ENCODE results near the gene C10orf120.

Gene C10orf120

DNA sequence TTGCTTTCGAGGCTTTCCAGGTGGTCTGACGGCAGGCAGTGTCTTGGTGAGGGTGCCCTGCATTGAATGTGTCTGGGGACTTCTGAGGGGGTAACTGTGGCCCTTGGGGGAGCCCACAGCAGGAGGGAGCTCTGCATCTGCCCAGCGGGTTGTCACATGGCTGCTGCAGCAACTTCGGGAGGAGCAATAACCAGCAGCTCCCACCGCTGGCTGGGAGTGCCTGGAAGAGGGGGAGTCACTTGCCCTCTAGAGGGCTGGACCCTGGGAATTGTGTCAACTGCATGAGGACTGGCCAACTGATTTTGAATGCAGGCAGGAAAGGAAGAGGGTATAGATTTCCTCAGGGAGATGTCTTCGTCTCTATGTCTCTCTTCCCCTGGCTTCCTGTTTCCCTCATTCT, 26.4 kb downstream of the C10orf120 start:
- DNase-seq (ENCODE audit: low read depth in 1 of 2, low spot score in 1 of 2) = no peak
- Histone ChIP-seq H3K4me3 (replicated peaks; ENCODE audit: insufficient read depth, low read length) (no peak overlapping the region), H3K27me3 (ENCODE audit: insufficient read depth, poor library complexity, severe bottlenecking) (peaks cover 2% of the 10 kb centered on the region), H3K27ac (replicated peaks) (no peak overlapping the region)
- TF ChIP-seq, protein P1, sequence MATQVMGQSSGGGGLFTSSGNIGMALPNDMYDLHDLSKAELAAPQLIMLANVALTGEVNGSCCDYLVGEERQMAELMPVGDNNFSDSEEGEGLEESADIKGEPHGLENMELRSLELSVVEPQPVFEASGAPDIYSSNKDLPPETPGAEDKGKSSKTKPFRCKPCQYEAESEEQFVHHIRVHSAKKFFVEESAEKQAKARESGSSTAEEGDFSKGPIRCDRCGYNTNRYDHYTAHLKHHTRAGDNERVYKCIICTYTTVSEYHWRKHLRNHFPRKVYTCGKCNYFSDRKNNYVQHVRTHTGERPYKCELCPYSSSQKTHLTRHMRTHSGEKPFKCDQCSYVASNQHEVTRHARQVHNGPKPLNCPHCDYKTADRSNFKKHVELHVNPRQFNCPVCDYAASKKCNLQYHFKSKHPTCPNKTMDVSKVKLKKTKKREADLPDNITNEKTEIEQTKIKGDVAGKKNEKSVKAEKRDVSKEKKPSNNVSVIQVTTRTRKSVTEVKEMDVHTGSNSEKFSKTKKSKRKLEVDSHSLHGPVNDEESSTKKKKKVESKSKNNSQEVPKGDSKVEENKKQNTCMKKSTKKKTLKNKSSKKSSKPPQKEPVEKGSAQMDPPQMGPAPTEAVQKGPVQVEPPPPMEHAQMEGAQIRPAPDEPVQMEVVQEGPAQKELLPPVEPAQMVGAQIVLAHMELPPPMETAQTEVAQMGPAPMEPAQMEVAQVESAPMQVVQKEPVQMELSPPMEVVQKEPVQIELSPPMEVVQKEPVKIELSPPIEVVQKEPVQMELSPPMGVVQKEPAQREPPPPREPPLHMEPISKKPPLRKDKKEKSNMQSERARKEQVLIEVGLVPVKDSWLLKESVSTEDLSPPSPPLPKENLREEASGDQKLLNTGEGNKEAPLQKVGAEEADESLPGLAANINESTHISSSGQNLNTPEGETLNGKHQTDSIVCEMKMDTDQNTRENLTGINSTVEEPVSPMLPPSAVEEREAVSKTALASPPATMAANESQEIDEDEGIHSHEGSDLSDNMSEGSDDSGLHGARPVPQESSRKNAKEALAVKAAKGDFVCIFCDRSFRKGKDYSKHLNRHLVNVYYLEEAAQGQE (IDR thresholded peaks at IDR 0.05; ENCODE audit: insufficient replicate concordance, low read depth) = no peak

DNA sequence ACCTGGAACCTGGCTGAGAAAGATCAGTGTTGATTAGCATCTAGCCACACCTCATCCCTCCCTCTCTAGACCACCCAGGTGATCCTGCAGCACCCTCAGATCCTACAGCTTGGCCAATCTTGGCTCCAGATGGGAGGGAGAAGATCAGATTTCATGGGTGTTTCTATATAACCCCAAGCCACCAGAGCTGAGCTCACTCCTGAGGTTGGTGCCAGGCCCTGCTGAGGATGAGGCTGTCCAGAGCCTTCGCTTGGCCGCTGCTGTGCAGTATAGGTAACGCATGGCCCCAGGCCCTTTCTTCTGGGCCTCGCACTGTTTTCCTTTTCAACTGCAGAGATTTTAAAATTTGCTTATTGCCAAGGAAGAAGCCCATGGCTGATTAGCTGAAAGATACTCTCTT, 27.0 kb downstream of the C10orf120 start:
- H3K27ac ChIP-seq (replicated peaks) = no peak overlapping the region
- no peak overlapping the region for H3K4me3 ChIP-seq (replicated peaks; ENCODE audit: insufficient read depth, low read length)
- DNase-seq (ENCODE audit: low read depth in 1 of 2, low spot score in 1 of 2) = no peak
- TF ChIP-seq, protein P1 (IDR thresholded peaks at IDR 0.05; ENCODE audit: insufficient replicate concordance, low read depth) = no peak
- TF ChIP-seq SPI1 (IDR thresholded peaks at IDR 0.05; ENCODE audit: borderline replicate concordance, low read depth) = no peak
- TF ChIP-seq GABPA (IDR thresholded peaks at IDR 0.05; ENCODE audit: low read depth) = no peak
- TF ChIP-seq, protein P2, sequence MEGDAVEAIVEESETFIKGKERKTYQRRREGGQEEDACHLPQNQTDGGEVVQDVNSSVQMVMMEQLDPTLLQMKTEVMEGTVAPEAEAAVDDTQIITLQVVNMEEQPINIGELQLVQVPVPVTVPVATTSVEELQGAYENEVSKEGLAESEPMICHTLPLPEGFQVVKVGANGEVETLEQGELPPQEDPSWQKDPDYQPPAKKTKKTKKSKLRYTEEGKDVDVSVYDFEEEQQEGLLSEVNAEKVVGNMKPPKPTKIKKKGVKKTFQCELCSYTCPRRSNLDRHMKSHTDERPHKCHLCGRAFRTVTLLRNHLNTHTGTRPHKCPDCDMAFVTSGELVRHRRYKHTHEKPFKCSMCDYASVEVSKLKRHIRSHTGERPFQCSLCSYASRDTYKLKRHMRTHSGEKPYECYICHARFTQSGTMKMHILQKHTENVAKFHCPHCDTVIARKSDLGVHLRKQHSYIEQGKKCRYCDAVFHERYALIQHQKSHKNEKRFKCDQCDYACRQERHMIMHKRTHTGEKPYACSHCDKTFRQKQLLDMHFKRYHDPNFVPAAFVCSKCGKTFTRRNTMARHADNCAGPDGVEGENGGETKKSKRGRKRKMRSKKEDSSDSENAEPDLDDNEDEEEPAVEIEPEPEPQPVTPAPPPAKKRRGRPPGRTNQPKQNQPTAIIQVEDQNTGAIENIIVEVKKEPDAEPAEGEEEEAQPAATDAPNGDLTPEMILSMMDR (IDR thresholded peaks at IDR 0.05; ENCODE audit: insufficient read depth, low read length) = no peak
- no peak for TF ChIP-seq POLR2AphosphoS5 (IDR thresholded peaks at IDR 0.05; ENCODE audit: low read depth)
- peaks cover 2% of the 10 kb centered on the region for H3K27me3 ChIP-seq (ENCODE audit: insufficient read depth, poor library complexity, severe bottlenecking)

DNA sequence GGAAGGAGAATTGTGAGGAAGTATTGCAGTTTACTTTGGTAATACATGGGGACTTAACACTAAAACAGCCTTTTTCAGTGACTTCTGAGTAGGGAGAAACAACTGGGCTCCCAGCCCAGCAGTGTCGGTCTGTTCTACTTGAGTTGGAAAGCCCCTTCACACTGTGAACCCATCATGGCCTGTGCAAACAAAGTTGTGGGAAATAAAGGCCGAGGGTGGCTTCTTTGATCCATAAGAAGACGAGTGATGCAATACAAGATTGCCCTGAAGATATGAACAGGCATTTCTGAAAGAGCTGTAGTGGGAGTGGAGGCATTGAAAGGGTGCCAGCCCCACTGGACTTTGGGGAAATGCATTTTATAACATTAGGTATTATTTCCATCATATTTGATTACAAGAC, 28.3 kb downstream of the C10orf120 start:
- TF ChIP-seq POLR2AphosphoS5 (IDR thresholded peaks at IDR 0.05; ENCODE audit: low read depth) (no peak), GABPA (IDR thresholded peaks at IDR 0.05; ENCODE audit: low read depth) (no peak), SPI1 (IDR thresholded peaks at IDR 0.05; ENCODE audit: borderline replicate concordance, low read depth) (no peak)
- TF ChIP-seq, protein P1 (IDR thresholded peaks at IDR 0.05; ENCODE audit: insufficient replicate concordance, low read depth) = no peak
- TF ChIP-seq, protein P2 (IDR thresholded peaks at IDR 0.05; ENCODE audit: insufficient read depth, low read length) = no peak

DNA sequence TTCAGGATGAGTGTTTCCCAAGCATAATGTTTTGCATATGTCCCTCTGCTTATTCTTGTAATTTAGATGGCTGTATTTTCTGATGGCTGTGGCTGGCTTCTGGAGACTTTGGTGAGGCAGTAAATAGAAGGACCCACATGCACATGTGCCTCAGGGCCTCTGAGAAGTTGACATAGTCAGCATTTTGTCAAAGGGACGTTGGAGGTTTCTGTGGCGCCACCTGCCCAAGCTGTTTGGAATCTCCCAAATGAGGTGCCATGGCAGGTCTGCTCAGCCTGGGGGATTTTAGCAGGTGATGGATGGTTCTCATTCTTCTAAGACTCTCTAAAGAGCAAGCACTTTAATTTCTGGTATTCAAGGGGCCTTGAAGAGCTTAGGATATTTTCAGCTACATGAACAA, 29.8 kb downstream of the C10orf120 start:
- TF ChIP-seq, protein P2 (IDR thresholded peaks at IDR 0.05; ENCODE audit: insufficient read depth, low read length) = no peak
- TF ChIP-seq GABPA (IDR thresholded peaks at IDR 0.05; ENCODE audit: low read depth) (no peak), POLR2AphosphoS5 (IDR thresholded peaks at IDR 0.05; ENCODE audit: low read depth) (no peak), SPI1 (IDR thresholded peaks at IDR 0.05; ENCODE audit: borderline replicate concordance, low read depth) (no peak)
- TF ChIP-seq, protein P1 (IDR thresholded peaks at IDR 0.05; ENCODE audit: insufficient replicate concordance, low read depth) = no peak
- Histone ChIP-seq H3K4me3 (replicated peaks; ENCODE audit: insufficient read depth, low read length) (no peak overlapping the region), H3K27ac (replicated peaks) (no peak overlapping the region), H3K27me3 (ENCODE audit: insufficient read depth, poor library complexity, severe bottlenecking) (peaks cover 2% of the 10 kb centered on the region)
- no peak for DNase-seq (ENCODE audit: low read depth in 1 of 2, low spot score in 1 of 2)

More for the DNA sequence above, 28.3 kb downstream of the C10orf120 start:
- no peak overlapping the region for H3K27ac ChIP-seq (replicated peaks)
- H3K27me3 ChIP-seq (ENCODE audit: insufficient read depth, poor library complexity, severe bottlenecking) = peaks cover 2% of the 10 kb centered on the region
- no peak for DNase-seq (ENCODE audit: low read depth in 1 of 2, low spot score in 1 of 2)
- H3K4me3 ChIP-seq (replicated peaks; ENCODE audit: insufficient read depth, low read length) = no peak overlapping the region
